Measurements from ENCODE around the gene MFRP.

MFRP gene

GRCh38 chr11:119381181-119381988, 34.9 kb upstream of the MFRP start, which contains the start of gene USP2:
TSS of gene USP2 (minus strand) at chr11:119381690. CDS start at chr11:119373480, 8,210 bp downstream.
- peak within 1 kb of the TSS; percentile 59 for H3K4me3 ChIP-seq (ENCODE audit: low read depth, low read length)
- DNase-seq (ENCODE audit: low read depth) = peak; percentile 85
- TF ChIP-seq, protein P1, sequence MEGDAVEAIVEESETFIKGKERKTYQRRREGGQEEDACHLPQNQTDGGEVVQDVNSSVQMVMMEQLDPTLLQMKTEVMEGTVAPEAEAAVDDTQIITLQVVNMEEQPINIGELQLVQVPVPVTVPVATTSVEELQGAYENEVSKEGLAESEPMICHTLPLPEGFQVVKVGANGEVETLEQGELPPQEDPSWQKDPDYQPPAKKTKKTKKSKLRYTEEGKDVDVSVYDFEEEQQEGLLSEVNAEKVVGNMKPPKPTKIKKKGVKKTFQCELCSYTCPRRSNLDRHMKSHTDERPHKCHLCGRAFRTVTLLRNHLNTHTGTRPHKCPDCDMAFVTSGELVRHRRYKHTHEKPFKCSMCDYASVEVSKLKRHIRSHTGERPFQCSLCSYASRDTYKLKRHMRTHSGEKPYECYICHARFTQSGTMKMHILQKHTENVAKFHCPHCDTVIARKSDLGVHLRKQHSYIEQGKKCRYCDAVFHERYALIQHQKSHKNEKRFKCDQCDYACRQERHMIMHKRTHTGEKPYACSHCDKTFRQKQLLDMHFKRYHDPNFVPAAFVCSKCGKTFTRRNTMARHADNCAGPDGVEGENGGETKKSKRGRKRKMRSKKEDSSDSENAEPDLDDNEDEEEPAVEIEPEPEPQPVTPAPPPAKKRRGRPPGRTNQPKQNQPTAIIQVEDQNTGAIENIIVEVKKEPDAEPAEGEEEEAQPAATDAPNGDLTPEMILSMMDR (IDR thresholded peaks at IDR 0.05; ENCODE audit: control insufficient read depth, extremely low read depth, insufficient read depth) = peak; percentile 91

DNA sequence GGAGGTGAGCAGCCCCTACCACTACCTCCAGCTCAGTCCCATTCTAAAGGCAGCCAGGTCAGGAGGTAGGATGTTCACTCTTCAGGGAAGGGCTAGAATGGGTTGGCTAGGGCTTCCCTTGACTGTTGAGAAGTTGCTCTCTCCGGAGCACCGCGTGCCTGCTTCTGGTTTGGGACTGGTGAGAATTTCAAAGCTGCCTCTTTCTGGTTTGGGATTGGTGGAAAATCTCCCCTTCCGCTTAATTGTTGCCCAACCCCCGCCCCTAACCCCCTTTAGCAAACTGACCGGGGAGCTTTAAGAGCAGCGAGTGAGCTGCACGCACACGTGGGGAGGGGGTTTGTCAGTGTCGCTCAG, 34.3 kb upstream of the MFRP start:
- H3K4me3 ChIP-seq (ENCODE audit: low read depth, low read length) = peak overlapping the region; percentile 59
- TF ChIP-seq, protein P1 (IDR thresholded peaks at IDR 0.05; ENCODE audit: control insufficient read depth, extremely low read depth, insufficient read depth) = no peak
- no peak for DNase-seq (ENCODE audit: low read depth)

DNA sequence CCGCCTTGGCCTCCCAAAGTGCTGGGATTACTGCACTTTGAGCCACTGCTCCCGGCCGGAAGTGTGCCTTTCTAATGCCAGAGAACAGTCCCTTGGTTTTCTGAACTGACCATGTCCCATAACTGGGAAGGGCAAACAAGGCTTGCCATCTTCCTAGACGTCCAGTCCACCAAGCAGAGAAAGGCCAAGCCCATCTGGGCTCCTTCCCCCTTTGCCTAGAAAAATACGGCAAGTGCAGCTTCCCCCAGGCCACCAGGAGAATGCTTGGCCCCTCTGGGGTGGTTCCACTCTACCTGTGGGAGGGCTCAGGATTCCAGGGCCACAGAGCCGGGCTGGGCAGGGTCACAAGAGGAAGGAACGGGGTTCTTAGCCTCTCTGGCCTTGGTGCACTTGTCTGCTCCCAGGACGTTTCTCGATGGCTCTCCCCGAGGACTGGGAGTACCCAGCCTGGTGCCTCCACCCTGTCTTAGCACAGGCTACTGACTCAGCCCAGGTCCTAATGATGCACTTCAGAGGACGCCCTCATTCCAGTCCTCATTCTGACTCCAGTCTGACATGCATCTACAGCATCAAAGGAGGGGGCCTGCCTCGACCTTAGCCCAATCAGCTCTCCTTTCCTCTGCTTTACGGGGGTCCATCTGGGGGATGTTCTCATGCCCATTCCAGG, 33.8 kb upstream of the MFRP start:
- no peak overlapping the region; the same call in 1 of the 2 replicates for H3K4me3 ChIP-seq (ENCODE audit: low read depth, low read length)
- DNase-seq (ENCODE audit: low read depth) = no peak
- TF ChIP-seq, protein P1 (IDR thresholded peaks at IDR 0.05; ENCODE audit: control insufficient read depth, extremely low read depth, insufficient read depth) = no peak

GRCh38 chr11:119378851-119379465, 32.5 kb upstream of the MFRP start:
- H3K4me3 ChIP-seq (ENCODE audit: low read depth, low read length) = no peak overlapping the region
- TF ChIP-seq, protein P1 (IDR thresholded peaks at IDR 0.05; ENCODE audit: control insufficient read depth, extremely low read depth, insufficient read depth) = no peak
- no peak for DNase-seq (ENCODE audit: low read depth)

GRCh38 chr11:119377961-119378667, 31.6 kb upstream of the MFRP start:
- TF ChIP-seq, protein P1 (IDR thresholded peaks at IDR 0.05; ENCODE audit: control insufficient read depth, extremely low read depth, insufficient read depth) = no peak
- H3K4me3 ChIP-seq (ENCODE audit: low read depth, low read length) = no peak overlapping the region
- no peak for DNase-seq (ENCODE audit: low read depth)

DNA sequence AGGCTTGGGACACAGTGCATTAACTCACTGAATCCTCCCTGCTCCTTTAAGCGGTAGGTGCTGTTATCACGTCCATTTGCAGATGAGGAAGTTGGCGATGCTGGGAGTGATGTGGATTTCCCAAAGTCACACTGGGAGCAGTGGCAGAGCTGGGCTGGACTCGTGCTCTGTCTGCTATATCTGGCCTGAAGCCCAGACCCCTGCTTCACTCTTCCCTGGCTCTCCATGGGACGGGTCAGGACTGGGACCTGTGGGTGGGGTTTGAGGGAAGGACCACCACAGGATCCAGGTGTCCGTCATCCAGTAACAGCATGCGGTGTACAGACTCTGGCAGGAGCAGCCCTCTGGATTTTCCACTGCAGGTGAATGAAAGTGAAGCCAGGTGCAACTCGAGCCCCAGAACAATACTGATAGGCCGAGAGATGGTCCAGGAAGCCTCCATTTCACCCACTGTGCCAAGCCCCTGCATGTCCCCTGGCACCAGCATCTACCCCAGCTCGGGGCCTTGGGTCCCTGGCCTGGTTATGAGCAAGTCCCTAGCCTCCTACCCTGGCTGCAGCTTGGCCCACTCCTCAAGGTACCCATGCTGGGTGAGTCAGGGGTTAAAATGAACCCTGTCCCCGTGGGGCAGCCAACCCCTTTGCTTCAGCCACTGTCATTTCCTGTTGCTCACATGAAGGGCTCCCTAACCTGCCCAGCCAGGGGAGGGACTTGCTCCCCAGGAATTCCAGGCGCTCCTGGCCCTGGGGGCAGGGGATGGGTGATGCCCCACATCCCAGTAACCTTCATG, 30.8 kb upstream of the MFRP start:
- H3K4me3 ChIP-seq (ENCODE audit: low read depth, low read length) = no peak overlapping the region
- no peak for DNase-seq (ENCODE audit: low read depth)
- TF ChIP-seq, protein P1 (IDR thresholded peaks at IDR 0.05; ENCODE audit: control insufficient read depth, extremely low read depth, insufficient read depth) = no peak
